ENCODE results near the gene EEF1AKMT2. TPM values are rescaled to one million over a fixed set of nuclear protein-coding genes. Genes with fewer than 3 reads are reported as not detected.

The EEF1AKMT2 gene
- total RNA-seq, 1 donor from 2014 or later = 17.0 TPM

DNA sequence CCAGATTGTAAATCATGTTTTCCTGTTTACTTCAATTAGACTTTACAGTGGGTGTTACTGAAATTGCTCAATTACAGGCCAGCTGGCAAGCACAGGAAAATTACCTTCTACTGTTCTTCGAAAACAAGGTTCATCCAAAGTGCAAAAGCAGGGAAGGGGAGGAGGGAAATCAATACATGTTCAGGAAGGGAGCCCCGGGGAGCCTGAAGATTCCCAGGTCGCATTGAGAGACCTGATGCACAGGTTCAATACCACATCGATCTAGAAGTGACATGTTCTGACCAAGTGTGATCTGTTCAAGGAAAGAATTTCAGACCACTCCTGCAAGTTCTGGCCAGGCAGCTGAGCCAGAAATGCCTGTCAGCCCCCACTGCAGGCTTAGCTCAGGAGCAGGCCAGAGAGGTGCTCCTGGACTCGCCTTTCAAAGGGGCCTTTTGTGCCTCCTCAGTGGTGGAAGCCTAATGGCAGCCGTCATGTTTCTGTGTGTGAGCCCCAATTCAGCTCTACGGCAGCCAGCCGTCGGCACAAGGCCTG, 83.4 kb downstream of the EEF1AKMT2 start:
- no peak overlapping the region for H3K4me3 ChIP-seq (ENCODE audit: low read depth, low read length)
- DNase-seq (ENCODE audit: low read depth) = no peak
- TF ChIP-seq CTCF (conservative IDR thresholded peaks at IDR 0.05; ENCODE audit: low read depth, low read length) = no peak

Other genes starting within 250 kb of the EEF1AKMT2 start
- gene FAM53B, start 47.5 kb downstream of the EEF1AKMT2 start, total RNA-seq = 9.2 and 16.5 TPM in 2 replicates
- gene ABRAXAS2, start 9.9 kb upstream of the EEF1AKMT2 start, total RNA-seq = 9.3 and 14.5 TPM in 2 replicates
- gene ZRANB1, start 150.2 kb upstream of the EEF1AKMT2 start, total RNA-seq = 12.0 and 13.9 TPM in 2 replicates

All from epithelial cell of proximal tubule (primary cell).